ENCODE data around the gene HSDL1.
"Not testable (repeated sequence)": the region's sequence is repeated elsewhere in the genome, so short reads cannot be mapped to it uniquely, and the experiment has no call there.

Gene HSDL1

GRCh38 chr16:84131117-84131516 lies 13.9 kb downstream of the HSDL1 start:
- no peak for TF ChIP-seq CTCF (IDR thresholded peaks at IDR 0.05; ENCODE audit: insufficient read depth, low read depth, low read length, missing control alignments)
- no peak for DNase-seq (ENCODE audit: low read depth)
- no peak overlapping the region for H3K4me3 ChIP-seq (ENCODE audit: low read depth, low read length)

GRCh38 chr16:84124257-84125073 lies 20.5 kb downstream of the HSDL1 start:
- TF ChIP-seq CTCF (IDR thresholded peaks at IDR 0.05; ENCODE audit: insufficient read depth, low read depth, low read length, missing control alignments): no peak
- DNase-seq (ENCODE audit: low read depth): no peak
- no peak overlapping the region for H3K4me3 ChIP-seq (ENCODE audit: low read depth, low read length)

DNA sequence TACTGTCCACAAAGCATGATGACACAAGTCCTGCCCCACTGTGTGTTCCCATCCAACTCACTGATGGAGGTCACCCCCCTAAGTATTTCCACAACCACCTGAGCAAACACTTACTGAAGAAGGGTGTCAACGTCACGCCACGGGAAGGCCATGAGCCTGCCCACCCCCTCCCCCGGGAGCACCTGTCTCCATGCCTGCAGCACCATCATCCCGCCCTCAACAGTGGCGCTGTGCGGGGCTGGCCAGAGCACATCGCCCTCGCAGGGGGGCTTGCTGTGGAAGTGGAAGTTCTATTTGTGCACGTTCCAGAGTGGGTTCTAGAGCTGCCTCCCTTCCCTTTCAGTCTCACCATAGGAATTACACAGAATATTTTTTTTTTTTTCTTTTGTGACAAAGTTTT lies 24.0 kb downstream of the HSDL1 start:
- no peak for TF ChIP-seq CTCF (IDR thresholded peaks at IDR 0.05; ENCODE audit: insufficient read depth, low read depth, low read length, missing control alignments)
- H3K4me3 ChIP-seq (ENCODE audit: low read depth, low read length): no peak overlapping the region

DNA sequence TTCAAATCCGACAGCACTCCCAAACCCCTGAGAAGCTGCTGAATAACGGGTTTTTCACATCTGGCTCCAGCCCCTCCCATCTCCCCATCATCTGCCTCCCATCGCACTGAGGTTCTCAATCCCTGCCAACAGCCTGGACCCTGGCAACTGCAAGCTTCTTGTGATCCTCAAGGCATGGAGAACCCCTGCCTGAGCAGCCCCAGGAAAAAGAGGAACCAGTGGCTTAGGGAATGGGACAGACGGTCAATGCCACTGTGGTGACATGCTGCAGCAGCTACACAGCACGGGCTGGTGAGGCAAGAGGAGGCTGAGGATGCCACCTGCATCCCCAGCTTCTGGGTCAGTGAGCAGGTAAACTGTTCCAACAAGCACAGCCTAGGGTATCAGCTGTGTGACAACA lies 25.0 kb downstream of the HSDL1 start:
- DNase-seq (ENCODE audit: low read depth): no peak
- H3K4me3 ChIP-seq (ENCODE audit: low read depth, low read length): no peak overlapping the region
- no peak for TF ChIP-seq CTCF (IDR thresholded peaks at IDR 0.05; ENCODE audit: insufficient read depth, low read depth, low read length, missing control alignments)

More for the DNA sequence above, 24.0 kb downstream of the HSDL1 start:
- DNase-seq (ENCODE audit: low read depth): no peak

- no peak for TF ChIP-seq CTCF (IDR thresholded peaks at IDR 0.05; ENCODE audit: insufficient read depth, low read depth, low read length, missing control alignments)
- no peak overlapping the region for H3K4me3 ChIP-seq (ENCODE audit: low read depth, low read length)
- DNase-seq (ENCODE audit: low read depth): no peak
Observed at GRCh38 chr16:84119368-84119767, 25.6 kb downstream of the HSDL1 start.

GRCh38 chr16:84118315-84118714 lies 26.7 kb downstream of the HSDL1 start:
- not testable (repeated sequence) for H3K4me3 ChIP-seq (ENCODE audit: low read depth, low read length); DNase-seq (ENCODE audit: low read depth)

GRCh38 chr16:84117494-84117843 lies 27.5 kb downstream of the HSDL1 start:
- peak overlapping the region; percentile 89 for H3K4me3 ChIP-seq (ENCODE audit: low read depth, low read length)
- no peak for TF ChIP-seq CTCF (IDR thresholded peaks at IDR 0.05; ENCODE audit: insufficient read depth, low read depth, low read length, missing control alignments)
- peak; percentile 70 for DNase-seq (ENCODE audit: low read depth)
